ENCODE measurements around the gene PPP2R1B. TPM values are rescaled to one million over a fixed set of nuclear protein-coding genes. Genes with fewer than 3 reads are reported as not detected.

PPP2R1B gene
- 12.6 and 32.2 TPM in 2 replicates for total RNA-seq

GRCh38 chr11:111765984-111766833 is at the start of gene PPP2R1B:
Gene PPP2R1B, minus strand, starts transcription at chr11:111766389. Its CDS starts 28 bp downstream, at chr11:111766361.

Other genes starting within 250 kb of the PPP2R1B start
- 53.7 and 82.4 TPM in 2 replicates for gene LAYN, start 225.7 kb downstream of the PPP2R1B start, total RNA-seq
- gene SIK2, start 163.9 kb downstream of the PPP2R1B start, total RNA-seq = 13.2 and 13.3 TPM in 2 replicates
- 30.6 and 66.7 TPM in 2 replicates for gene ALG9, start 105.2 kb upstream of the PPP2R1B start, total RNA-seq
- gene FDXACB1, start 112.8 kb upstream of the PPP2R1B start, total RNA-seq = 2.2 and 3.1 TPM in 2 replicates
- 8.2 and 37.3 TPM in 2 replicates for gene CFAP68, start 113.2 kb upstream of the PPP2R1B start, total RNA-seq
- gene CRYAB, start 145.4 kb upstream of the PPP2R1B start, total RNA-seq = 19.2 and 33.7 TPM in 2 replicates
- 0.87 TPM in 1 of 2 replicates, not detected in the other for gene HSPB2, start 146.3 kb upstream of the PPP2R1B start, total RNA-seq
- gene C11orf52, start 152.5 kb upstream of the PPP2R1B start, total RNA-seq = 2.7 and 8.1 TPM in 2 replicates
- 14.9 and 19.5 TPM in 2 replicates for gene DIXDC1, start 171.0 kb upstream of the PPP2R1B start, total RNA-seq